Measurements from ENCODE around the gene GCGR.

DNA sequence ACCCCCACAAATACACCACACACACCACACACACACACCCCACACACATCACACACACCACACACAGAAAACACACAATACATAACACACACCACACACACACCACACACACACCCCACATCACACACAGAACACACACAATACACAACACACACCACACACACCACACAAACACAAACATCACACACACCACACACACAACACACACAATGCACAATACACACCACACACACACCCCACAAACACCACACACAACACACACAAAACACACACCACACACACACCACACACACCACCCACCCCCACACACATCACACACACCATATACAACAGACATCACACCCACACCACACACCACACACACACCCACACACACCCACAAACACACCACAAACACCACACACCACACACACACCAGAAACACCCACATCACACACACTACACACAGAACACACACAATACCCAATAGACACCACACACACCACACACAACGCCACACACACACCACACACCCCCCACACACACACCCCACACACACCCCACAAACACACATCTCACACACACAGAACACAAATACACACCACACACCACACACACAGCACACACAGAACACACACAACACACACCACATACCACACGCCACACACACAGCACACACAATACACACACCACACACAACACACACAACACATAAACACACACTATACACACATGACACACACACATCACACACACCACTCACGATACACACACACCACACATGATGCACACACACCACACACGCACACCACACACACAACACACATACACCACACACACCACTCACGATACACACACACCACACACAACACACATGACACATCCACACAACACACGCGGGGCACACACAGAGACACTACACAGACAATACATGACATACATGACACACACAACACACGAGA lies 11.0 kb upstream of the GCGR start:
- TF ChIP-seq, protein P1, sequence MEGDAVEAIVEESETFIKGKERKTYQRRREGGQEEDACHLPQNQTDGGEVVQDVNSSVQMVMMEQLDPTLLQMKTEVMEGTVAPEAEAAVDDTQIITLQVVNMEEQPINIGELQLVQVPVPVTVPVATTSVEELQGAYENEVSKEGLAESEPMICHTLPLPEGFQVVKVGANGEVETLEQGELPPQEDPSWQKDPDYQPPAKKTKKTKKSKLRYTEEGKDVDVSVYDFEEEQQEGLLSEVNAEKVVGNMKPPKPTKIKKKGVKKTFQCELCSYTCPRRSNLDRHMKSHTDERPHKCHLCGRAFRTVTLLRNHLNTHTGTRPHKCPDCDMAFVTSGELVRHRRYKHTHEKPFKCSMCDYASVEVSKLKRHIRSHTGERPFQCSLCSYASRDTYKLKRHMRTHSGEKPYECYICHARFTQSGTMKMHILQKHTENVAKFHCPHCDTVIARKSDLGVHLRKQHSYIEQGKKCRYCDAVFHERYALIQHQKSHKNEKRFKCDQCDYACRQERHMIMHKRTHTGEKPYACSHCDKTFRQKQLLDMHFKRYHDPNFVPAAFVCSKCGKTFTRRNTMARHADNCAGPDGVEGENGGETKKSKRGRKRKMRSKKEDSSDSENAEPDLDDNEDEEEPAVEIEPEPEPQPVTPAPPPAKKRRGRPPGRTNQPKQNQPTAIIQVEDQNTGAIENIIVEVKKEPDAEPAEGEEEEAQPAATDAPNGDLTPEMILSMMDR (IDR thresholded peaks at IDR 0.05) = no peak
- TF ChIP-seq POLR2A (IDR thresholded peaks at IDR 0.05) = no peak

Data from esophagus squamous epithelium (tissue), 4 donors.